Kidney epithelial cell (primary cell): ENCODE measurements around the gene LTB4R. TPM values are rescaled to one million over a fixed set of nuclear protein-coding genes. Genes with fewer than 3 reads are reported as not detected.

Source experiments
- DNase-seq: peaks from one replicate; pipeline ENCODE4 v3.0.0-alpha.2; 2010; ENCODE audit warnings: low read depth
- H3K27me3 ChIP-seq: 2 replicates; pipeline ENCODE4 v1.6.0; 2011; ENCODE audit warnings: low read length; ENCODE audit not compliant: control insufficient read depth, insufficient read depth
- H3K36me3 ChIP-seq: 2 replicates; pipeline ENCODE4 v1.5.1; 2011; ENCODE audit warnings: low read length; ENCODE audit not compliant: control insufficient read depth, insufficient read depth
- H3K4me3 ChIP-seq: 2 replicates; pipeline ENCODE4 v1.5.1; 2011; ENCODE audit warnings: low read depth, mild to moderate bottlenecking, control low read depth, low read length
- CTCF ChIP-seq: IDR thresholded peaks from 2 replicates; pipeline ENCODE4 v1.5.1; 2011; ENCODE audit warnings: mild to moderate bottlenecking, moderate library complexity, low read length, control low read depth, inconsistent platforms; ENCODE audit not compliant: insufficient read depth, poor library complexity, severe bottlenecking
- total RNA-seq: library from RNA; depleted of rRNA; stranded (reverse); fragments of >200 nt; gene quantifications from 2 replicates; pipeline ENCODE4 v1.2.3, GENCODE V29; 2015

The LTB4R gene
- total RNA-seq, 1 donor from 2014 or later = 2.8 TPM

GRCh38 chr14:24330973-24331674, 19.8 kb downstream of the LTB4R start:
- no peak for TF ChIP-seq CTCF
- H3K4me3 ChIP-seq = no peak overlapping the region
- peaks cover 30% of the 10 kb centered on the region for H3K27me3 ChIP-seq
- H3K36me3 ChIP-seq = no peaks in the 10 kb centered on the region
- no peak for DNase-seq

GRCh38 chr14:24331731-24332267, 20.5 kb downstream of the LTB4R start:
- no peaks in the 10 kb centered on the region for H3K36me3 ChIP-seq
- no peak overlapping the region for H3K4me3 ChIP-seq
- DNase-seq = no peak
- H3K27me3 ChIP-seq = peaks cover 30% of the 10 kb centered on the region
- no peak for TF ChIP-seq CTCF

GRCh38 chr14:24332268-24332993, 21.1 kb downstream of the LTB4R start:
- no peak for DNase-seq
- Histone ChIP-seq H3K4me3 (peak overlapping the region; percentile 7), H3K36me3 (no peaks in the 10 kb centered on the region), H3K27me3 (peaks cover 33% of the 10 kb centered on the region)
- TF ChIP-seq CTCF = peak; percentile 73

GRCh38 chr14:24334431-24335291, 23.4 kb downstream of the LTB4R start, which contains the start of gene ADCY4:
Gene ADCY4, minus strand, starts transcription at chr14:24335071. Its CDS starts 419 bp downstream, at chr14:24334652.
- no peak for TF ChIP-seq CTCF
- peaks cover 46% of the 10 kb centered on the region for H3K27me3 ChIP-seq

GRCh38 chr14:24335461-24336171, 24.3 kb downstream of the LTB4R start:
- DNase-seq = no peak
- no peaks in the 10 kb centered on the region for H3K36me3 ChIP-seq
- peaks cover 52% of the 10 kb centered on the region for H3K27me3 ChIP-seq
- no peak overlapping the region for H3K4me3 ChIP-seq
- TF ChIP-seq CTCF = no peak

More at GRCh38 chr14:24334431-24335291, 23.4 kb downstream of the LTB4R start, which contains the start of gene ADCY4:
- Histone ChIP-seq H3K36me3 (no peaks in the 10 kb centered on the region), H3K4me3 (peak within 1 kb of the TSS; percentile 16)
- DNase-seq = no peak
